Coronary artery (tissue), 2 donors: ENCODE results near the gene GJE1.
A peak's percentile ranks its signal among the peaks of the same experiment; 100 is the strongest.
"Not testable (repeated sequence)": the region's sequence is repeated elsewhere in the genome, so short reads cannot be mapped to it uniquely, and the experiment has no call there.

Source experiments
- DNase-seq: peaks from one replicate; pipeline ENCODE4 v3.0.0-alpha.2; 2017; ENCODE audit warnings: low spot score
- H3K27ac ChIP-seq, 2 donors: fragments of 200-600 bp; sonication (generic); one replicate each; pipeline ENCODE4 v1.5.1; 2016 to 2019
- H3K4me3 ChIP-seq: fragments of 200-600 bp; sonication (generic); 2 replicates; pipeline ENCODE4 v1.5.1; 2016; ENCODE audit warnings: mild to moderate bottlenecking, moderate library complexity
- TF ChIP-seq, protein P1 (sequence below): fragments of 200-600 bp; sonication (generic); IDR thresholded peaks from one replicate; pipeline ENCODE4 v1.5.1; 2019; ENCODE audit warnings: antibody characterized with exemption

The GJE1 gene, protein sequence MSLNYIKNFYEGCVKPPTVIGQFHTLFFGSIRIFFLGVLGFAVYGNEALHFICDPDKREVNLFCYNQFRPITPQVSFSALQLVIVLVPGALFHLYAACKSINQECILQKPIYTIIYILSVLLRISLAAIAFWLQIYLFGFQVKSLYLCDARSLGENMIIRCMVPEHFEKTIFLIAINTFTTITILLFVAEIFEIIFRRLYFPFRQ

DNA sequence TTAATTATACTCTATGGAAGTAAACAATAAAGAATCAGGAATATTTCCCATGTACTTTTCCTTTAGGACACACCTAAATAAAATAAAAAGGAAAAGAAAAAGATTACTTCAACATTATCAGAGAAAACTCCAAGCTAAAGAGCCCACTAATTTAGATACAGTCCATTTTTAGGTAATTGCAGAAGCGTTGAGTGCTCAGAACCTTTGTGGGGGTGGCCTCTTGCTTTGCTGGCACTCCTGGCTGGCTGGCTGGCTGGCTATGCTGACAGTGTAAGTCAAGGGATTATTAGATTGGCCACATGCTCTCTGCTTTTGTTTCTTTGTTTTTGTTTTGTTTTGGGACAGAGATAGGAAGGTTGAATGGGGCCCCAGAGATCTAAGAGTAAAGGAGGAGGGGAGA, at the start of gene GJE1:
GJE1 (plus strand) TSS at position 301 of the 400 bp plus-strand sequence. CDS start 234 bp downstream, outside the sequence.
- Histone ChIP-seq H3K4me3 (no peak within 1 kb of the TSS), H3K27ac (no peak within 1 kb of the TSS)
- no peak for DNase-seq
- TF ChIP-seq, protein P1, sequence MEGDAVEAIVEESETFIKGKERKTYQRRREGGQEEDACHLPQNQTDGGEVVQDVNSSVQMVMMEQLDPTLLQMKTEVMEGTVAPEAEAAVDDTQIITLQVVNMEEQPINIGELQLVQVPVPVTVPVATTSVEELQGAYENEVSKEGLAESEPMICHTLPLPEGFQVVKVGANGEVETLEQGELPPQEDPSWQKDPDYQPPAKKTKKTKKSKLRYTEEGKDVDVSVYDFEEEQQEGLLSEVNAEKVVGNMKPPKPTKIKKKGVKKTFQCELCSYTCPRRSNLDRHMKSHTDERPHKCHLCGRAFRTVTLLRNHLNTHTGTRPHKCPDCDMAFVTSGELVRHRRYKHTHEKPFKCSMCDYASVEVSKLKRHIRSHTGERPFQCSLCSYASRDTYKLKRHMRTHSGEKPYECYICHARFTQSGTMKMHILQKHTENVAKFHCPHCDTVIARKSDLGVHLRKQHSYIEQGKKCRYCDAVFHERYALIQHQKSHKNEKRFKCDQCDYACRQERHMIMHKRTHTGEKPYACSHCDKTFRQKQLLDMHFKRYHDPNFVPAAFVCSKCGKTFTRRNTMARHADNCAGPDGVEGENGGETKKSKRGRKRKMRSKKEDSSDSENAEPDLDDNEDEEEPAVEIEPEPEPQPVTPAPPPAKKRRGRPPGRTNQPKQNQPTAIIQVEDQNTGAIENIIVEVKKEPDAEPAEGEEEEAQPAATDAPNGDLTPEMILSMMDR: no peak

DNA sequence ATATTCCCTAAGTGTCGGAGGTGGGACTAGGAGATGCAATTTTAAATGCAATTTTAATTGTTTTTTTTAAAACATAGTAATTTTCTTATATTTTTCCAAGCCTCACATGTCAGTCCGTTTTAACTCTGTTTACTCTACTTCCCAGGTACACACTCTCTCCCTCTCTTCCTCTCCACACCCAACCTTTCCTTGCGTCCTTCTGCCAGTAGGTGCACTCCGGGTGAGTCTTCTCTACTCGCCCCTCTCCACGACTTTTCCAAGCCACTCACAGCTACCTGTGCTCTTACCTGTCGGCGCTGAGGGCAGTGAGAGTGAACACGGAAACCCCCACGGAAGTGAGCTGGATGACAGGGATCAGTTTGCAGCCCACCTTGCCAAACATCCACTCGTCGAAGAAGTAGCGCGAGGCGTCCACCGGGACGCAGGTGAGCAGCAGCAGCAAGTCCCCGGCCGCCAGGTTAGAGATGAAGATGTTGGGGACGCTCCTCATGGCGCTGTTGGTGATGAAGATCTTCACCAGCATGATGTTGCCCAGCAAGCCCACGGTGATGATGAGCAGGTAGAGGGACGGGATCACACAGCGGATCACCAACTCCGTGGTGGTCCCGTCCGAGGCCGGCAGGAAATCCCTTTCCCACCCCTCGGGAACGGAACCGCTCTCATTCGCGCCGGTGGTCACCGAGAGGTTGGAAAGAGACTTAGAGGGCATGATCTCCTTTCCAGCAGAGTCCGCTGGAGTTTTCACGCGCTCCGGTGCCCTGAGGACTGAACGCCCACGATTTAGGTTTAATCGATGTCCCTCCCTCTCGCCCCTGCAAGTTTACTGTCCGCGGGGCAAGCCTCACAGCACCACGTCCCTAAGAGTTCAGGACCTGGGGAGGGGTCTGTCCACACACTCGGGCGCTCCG, 44.5 kb upstream of the GJE1 start:
- TF ChIP-seq, protein P1: no peak
- H3K27ac ChIP-seq: no peak overlapping the region
- DNase-seq: no peak
- H3K4me3 ChIP-seq: no peak overlapping the region

DNA sequence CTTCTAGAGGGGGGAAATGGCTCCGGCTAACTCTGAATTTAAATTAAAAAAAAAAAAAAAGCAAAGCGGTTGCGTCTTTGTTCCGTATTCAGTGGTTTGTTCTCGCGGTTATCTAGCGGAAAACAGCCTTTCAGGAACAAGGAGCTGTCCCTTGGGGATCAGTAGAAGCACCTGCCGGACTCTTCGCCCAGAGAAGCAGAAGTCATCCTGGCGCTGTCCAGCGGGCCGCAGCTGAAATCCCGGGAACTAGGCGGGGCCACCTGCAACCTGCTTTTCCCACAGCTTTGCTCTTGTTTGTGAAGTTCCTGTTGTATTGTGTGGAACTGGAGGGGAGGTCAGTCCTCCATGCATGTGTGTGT, 43.9 kb upstream of the GJE1 start:
- Histone ChIP-seq H3K4me3 (no peak overlapping the region), H3K27ac (no peak overlapping the region)
- TF ChIP-seq, protein P1: no peak
- DNase-seq: no peak

DNA sequence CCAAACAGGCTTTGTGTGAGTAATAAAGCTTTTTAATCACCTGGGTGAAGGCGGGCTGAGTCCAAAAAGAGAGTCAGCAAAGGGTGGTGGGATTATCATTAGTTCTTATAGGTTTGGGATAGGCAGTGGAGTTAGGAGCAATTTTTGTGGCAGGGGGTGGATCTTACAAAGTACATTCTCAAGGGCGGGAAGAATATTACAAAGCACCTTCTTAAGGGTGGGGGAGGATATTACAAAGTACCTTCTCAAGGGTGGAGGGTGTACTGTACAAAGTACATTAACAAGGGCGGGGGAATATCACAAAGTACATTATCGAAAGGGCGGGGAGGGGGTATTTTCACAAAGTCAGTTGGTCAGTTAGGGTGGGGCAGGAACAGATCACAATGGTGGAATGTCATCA, 27.9 kb upstream of the GJE1 start:
- not testable (repeated sequence) for H3K27ac ChIP-seq, H3K4me3 ChIP-seq, DNase-seq

DNA sequence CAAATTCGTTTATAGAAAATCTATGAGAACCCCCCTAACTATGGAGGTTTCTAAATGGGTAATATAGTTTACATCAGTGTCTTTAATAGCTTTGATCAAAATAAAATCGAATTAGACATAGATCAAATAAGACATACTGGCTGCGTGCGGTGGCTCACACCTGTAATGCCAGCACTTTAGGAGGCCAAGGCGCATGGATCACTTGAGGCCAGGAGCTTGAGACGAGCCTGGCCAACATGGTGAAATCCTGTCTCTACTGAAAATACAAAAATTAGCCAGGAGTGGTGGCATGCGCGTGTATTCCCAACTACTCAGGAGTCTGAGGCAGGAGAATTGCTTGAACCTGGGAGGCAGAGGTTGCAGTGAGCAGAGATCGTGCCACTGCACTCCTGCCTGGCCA, 21.9 kb upstream of the GJE1 start:
- H3K4me3 ChIP-seq, H3K27ac ChIP-seq, DNase-seq: not testable (repeated sequence)

DNA sequence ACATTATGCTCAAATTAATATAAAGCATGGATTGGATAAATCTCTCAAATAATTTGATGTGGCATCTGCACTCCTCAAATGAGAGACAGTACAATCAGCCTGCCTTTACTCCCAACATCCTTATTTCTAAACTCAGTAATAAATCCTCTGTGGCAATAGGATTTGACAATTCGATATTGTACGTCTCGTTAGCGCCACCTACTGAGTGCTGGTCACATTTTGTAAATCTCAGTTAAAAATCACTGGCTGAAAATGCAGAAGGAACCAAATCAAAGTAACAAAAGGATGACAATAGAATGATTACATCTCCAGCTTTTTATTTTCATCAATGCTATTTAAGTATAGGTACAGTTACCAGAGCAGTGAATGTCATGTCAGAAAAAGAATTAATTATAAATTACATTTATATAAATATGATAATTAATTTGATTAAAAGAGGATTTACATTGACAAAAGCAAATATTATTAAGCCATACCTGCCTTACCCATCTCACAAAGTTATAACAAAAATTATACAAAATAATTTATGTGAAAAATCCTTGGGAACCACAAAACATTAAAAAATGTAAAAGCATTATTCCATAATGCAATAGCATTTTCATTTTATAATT, 20.2 kb upstream of the GJE1 start:
- H3K27ac ChIP-seq: no peak overlapping the region
- H3K4me3 ChIP-seq: no peak overlapping the region
- no peak for DNase-seq
- TF ChIP-seq, protein P1: peak; percentile 77

DNA sequence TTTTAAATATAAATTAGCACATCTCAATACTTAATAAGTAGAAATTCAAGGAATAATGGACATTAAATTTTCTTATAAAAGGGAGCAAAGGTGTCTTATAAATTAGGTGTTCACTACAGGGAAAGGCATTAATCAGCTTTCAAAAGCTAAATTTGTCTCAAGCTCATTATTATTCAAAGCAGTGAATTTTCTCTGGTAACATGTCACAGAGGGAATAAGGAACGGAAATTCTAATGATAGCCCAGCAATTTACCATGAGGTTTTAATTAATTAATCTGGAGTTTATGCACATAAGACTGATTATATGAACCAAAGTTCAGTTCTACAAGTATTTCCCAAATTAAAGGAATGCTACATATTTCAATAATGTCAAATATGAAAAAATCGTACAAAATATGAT, 15.4 kb upstream of the GJE1 start:
- TF ChIP-seq, protein P1: no peak
- no peak for DNase-seq
- Histone ChIP-seq H3K4me3 (no peak overlapping the region), H3K27ac (no peak overlapping the region)

DNA sequence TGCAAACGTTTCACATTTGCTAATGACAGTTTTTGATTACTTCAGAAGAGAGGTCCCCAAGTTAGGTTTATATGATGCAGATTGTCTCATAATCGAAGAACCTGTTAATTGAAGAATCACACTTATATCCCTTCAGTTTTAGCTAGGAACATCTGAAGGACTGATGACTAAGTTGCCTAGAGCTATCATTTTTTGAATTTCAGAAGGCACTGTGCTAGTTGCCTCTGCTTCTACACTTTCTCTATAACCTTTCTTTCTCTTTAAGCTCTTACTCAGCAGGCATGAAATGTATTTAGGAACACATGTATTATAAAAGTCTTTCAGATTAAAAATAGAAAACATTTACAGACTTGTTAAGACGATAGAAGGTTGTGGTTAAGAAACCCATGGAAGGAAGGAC, 14.4 kb upstream of the GJE1 start:
- H3K27ac ChIP-seq: no peak overlapping the region
- DNase-seq: no peak
- no peak overlapping the region for H3K4me3 ChIP-seq
- TF ChIP-seq, protein P1: no peak
